Cerebellar nuclear complex (tissue), 1 donor: ENCODE measurements around the gene CPNE5.

Source experiments
- DNase-seq, 2 experiments: peaks; one replicate each; lab custom pipeline; 2025; lab: John Stamatoyannopoulos, UW

The CPNE5 gene

DNA sequence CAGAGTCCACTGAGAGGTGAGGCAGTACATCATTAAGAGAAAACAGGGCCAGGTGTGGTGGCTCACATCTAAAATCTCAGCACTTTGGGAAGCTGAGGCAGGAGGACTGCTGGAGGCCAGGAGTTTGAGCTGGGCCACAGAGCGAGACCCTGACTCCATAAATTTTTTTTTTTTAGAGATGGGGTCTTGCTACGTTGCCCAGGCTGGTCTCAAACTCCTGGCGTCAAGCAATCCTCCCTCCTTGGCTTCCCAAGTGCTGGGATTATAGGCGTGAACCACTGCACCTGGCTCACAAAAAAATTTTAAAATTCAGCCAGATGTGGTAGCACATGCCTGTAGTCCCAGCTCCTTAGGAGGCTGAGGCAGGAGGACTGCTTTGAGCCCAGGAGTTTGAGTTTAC is 18.1 kb upstream of the CPNE5 start:
- no peak for DNase-seq

- no peak for DNase-seq
These were observed 17.0 kb upstream of the CPNE5 start for GRCh38 chr6:36856277-36856676.

- no peak for DNase-seq
These were observed 16.5 kb upstream of the CPNE5 start for GRCh38 chr6:36855750-36856149.

DNA sequence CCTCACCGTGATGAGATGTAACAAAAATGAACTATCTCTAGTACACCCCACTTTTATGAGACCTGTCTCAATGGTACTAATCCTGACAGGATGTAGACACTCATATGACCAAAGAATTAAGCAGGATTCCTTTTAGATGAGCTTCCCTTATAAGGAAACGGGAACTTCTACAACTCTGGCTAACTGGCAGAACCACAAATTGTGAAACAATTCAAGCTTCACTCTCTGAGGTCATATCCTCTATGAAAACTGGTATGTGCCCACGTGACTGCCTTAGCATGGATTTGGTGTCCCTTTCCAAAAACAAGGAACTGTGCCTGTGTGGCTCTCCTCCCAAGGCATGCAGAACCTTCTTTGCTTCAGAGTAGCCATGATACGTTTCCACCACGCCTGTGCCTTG is 14.1 kb upstream of the CPNE5 start:
- no peak for DNase-seq

DNA sequence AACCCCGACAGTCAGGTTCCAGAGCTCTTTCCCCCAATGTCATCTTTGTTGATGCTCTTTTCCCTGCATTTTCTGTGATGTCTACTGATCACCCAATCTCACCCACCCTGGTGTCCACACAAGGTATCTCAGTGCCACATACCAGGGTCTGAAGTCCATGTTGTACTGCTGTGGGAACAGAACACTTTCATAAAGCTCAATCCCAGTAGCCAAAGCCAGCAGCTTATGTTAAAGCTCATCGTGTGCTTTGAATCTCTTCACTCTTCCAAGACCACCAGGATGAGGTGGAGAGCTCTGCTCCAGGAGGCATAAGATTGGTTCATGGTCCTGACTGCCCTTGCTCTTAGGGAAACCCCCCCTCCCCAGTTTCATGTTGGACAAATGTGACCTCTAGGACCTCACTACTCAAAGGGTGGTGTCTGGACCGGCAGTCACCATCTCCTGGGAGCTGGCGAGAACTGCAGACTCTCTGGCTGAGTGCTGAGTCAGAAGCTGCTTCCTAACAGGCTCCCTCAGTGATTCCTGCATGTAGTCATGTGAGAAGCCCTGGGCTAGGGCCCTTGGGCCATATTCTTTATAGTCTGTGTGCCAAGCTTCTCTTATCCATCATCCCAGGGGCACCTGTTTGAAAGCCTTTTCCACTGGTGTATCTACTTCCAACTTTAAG is 13.4 kb upstream of the CPNE5 start:
- no peak for DNase-seq

DNA sequence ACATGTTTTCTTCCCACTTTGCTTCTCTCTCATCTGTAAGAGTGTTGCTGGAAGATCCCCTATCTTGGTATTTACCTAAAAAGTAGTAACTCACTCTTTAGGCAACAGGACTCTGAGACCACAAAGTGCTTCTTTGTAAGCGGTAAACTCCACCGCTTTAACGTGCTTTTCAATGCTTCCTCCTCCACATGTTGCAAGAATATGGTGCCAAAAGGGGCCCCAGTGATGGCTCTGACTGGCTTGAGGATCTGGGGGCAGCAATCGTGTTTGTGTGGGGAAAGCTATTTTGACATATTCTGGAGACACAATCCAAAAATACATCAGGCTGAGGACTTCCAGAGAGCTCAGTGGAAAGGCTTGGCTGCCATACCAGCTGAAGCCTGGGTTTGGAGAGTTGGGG is 12.4 kb upstream of the CPNE5 start:
- no peak for DNase-seq

DNA sequence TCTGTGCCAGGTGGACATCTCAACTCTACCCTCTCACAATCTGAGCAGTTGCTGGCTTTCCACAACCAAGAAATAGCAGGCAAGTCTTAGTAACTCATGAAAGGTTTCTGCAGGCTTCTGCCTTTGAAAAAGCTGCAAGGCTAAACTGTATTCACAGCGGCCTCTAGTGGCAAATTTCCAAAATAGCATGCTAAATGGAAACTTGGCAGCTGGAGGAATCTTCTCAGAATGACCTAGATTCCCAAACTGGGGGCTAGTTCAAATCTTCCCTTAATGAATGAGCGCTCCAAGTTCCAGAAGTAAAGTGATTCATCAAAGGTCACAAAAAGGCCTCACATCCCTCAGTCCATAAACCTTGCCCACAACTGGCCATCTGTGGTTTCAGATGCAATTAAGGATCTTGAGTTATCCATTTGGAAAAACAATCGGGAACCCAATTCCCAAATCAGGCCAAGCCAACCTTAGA is 11.9 kb upstream of the CPNE5 start:
- peak in 1 of 2 experiments; percentile 48 for DNase-seq

DNA sequence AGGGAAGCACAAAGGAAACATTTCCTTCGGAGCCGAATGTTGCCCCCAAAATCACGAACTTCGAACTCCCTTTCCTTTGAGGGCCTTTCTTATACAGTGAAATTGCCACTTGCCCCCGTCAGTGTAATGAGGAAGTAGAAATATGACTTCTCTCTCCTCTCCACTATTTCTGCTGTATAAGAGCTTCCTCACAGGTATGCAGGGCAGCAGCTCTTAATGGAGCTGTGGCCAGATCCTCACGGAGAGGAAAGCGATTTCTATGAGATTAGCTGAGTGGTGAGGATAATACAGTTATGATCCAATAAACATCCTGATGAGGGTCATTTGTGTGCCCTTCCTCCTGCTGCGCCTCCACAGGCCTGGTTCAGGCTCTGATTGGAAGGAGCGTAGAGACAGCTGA is 10.8 kb upstream of the CPNE5 start:
- DNase-seq, result no peak

DNA sequence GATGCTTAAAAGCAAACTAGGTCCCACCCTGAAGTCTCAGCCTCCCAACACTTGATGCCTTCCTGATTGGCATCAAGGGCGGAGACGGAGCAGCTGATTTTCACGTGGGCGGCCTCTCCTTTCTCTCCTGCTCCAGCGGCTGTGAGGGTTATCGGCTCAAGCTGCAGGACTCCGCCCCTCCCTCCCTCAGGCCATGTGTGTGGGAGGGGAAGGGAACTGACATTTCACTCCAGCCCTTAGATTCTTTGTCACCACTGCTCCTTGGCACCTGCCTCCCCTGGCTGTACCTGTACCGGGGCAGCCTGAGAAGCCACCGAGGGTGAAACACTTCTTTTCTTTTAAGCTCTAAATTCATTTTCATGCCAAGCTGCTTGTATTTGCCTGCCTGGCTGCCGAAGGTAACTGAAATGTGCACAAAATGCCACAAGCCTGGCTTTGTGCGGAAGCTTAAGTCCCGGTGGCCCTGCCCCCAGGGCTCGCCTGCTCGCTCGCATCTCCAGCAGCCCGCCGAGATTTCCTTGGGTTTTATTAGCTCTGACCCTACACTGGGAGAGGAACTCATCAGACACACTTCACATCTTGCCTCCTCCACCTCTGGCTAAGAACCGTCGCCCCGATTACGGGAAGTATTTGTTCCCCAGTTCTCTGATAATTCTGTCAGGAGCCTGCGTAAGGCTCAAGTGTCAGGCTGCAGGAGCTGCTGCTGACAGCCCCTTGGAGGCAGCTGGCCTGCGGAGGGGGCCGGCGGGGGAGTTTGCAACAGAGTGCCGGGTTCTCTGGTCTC is 9.6 kb upstream of the CPNE5 start:
- no peak for DNase-seq

GRCh38 chr6:36847991-36848390 is 8.7 kb upstream of the CPNE5 start:
- no peak for DNase-seq

GRCh38 chr6:36847152-36847551 is 7.9 kb upstream of the CPNE5 start:
- DNase-seq, result no peak

DNA sequence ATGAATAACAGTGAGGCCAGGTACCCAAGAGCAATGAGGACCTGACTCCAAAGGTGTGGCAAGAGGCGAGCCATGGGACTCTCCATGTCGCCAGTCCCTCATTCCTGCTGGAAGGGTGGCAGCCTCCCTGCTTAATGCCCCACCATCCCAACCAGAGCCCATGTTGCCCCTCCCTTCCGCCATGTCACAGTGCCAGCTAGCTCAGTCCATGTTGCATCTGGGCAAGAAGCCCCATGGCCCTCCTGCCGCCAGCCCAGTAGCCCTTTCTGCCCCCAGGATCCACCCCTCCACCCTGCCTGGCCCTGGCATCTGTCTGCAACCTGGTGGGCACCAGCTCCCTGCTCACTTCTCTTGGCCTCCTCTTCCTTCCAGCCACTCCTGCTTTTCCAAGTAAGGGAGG is 6.0 kb upstream of the CPNE5 start:
- no peak for DNase-seq

GRCh38 chr6:36844232-36845170 is 5.3 kb upstream of the CPNE5 start:
- no peak for DNase-seq

GRCh38 chr6:36843170-36843569 is 3.9 kb upstream of the CPNE5 start:
- DNase-seq, result no peak

DNA sequence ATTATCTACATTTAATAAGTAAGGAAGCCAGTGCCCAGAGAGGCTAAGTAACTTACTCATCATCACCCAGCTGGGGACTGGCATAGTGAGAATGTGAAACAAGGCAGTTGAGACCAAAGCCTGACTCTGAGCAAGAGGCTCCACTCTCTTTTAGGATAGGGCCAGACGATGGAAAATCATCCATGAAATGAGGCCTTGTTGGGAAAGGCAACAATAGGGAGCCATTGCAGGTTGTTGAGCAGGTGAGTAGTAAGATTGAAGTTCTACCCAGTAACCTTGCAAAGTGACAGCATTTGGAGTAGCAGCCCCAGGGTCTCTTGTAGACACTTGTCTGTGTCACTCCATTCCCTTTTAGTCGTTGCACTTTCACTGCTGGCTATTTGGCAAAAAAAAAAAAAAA is 2.5 kb upstream of the CPNE5 start:
- no peak for DNase-seq

DNA sequence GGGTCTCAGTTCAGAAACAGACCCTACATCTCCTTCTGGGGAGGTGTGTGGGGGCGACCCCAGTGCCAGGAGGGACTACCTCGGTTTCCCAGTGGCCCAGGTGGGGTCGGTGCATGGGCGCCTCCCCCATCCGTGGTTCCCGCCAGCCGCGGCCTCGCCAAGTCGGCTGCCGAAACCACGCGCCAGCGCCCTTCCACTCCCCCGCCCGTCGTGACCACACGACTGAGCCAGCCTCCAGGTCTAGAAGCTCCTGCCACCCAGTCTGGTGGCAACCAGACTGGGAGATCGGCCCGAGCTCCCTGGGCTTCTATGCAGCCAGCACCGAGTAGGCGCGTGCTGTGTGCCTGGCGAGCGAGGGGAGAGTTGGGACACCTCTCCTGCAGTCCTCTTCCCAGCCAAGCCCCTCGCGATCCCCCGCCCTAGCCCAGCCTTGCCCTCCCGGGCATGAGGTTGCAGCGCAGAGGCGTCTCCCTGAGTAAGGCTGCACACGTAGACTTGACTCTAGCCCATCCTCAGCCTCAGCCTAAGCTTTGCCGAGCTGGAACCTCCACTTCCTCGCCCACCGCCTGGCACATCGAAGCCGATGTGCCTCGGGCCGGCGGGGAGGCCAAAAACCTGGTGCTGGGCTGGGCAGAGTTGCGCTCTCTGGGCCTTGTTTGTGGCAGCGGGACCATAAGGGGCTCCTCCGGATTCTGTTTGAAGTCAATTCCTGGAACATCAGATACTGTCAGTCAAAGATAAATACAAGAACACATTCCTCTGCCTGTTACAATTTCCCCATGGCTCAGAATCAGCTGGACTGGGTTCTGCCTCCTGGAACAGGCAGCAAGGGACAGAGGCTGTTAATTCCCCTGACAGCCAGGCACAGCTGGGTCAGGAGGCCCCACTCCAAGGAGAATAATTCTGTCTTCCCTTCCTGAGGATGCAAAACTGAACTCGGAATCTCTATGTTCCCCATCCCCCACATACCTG is 1.5 kb upstream of the CPNE5 start:
- peak in 1 of 2 experiments; percentile 18 for DNase-seq

GRCh38 chr6:36839749-36840431 is 646 bp upstream of the CPNE5 start:
- no peak for DNase-seq

DNA sequence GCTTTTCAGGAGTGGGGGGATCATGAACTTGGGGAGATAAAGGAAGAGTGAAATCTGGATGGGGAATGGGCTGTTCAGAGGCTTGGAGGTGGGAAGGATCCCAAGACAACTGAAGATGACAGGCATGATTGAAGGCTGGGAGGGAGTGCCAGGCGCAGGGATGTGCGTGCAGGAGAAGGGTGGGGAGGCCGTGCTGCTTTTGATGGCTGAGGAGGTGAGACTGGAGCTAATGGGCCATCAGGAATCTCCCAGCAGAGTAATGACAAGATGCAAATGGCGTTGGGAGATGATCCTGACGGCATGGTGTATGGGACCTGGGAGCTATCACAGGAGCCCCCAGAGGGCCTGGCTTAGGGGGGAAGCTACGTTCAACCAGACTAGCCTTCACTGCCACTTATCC is 1.6 kb downstream of the CPNE5 start:
- no peak for DNase-seq

DNA sequence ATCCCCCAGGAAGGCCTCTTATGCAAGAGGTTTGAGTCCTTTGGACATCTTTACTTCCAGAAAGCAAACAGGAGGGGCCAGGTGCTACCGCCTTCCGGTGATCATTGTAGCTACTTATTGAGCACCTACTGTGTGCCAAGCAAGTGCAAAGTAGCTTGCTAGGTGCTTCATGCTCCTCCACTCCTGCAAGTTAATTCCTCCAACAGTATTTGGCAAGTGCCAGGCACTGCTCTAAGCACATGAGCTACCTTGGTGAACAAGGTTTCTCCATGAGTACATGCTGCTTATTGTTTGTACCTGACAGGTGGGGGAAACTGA is 2.3 kb downstream of the CPNE5 start:
- no peak for DNase-seq

DNA sequence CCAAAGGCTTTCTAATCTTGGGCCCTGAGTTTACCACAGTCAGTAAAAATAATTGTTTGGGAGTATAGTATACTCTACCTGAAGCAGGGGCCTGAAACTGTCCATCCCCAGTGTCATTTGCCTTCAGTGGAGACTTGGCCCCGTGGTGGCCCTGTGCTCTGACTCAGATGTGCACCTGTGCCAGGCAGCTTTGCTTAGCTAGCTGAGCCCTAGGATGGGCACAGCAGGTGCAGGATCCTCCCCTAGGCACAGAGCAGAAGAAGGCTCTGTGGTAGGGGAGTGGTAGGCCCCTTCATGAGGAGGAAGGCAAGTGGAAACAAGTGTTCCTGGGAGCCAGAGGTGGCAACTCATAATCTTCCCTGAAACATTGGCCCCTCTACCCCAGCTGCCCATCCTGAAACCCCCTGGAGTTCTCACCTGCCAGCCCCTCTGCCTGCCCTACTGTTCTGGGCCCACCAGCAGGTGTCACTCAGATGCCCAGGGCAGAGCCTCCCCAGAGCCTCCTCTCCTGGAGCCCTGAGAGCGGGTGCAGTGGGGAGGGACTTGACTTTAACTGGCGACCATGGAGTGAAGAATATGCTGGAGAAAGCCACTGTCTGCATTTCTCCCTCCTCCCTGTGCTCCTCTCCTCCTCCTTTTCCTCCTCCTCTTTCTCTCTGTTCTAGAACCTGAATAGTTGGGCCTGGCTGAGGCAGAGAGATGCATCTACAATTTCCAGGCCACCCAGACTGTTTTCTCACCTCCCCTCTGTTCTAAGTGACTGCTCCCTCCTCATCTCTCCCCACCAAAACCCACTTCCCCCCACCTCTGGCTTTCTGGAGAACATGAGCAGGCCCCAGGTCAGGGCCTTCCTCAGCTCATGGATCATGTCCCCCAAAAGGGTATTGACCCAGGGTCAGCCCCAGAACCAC is 2.9 kb downstream of the CPNE5 start:
- DNase-seq, result no peak
